Suprapubic skin (tissue), 4 donors: ENCODE measurements around the gene CD8A. TPM values are rescaled to one million over a fixed set of nuclear protein-coding genes. Genes with fewer than 3 reads are reported as not detected.

Source experiments
- DNase-seq, 2 donors: peaks; one replicate each; pipeline ENCODE4 v3.0.0-alpha.2; 2019; ENCODE audit warnings: low spot score in 2 of 2
- H3K27ac ChIP-seq: fragments of 200-600 bp; sonication (generic); one replicate; pipeline ENCODE4 v1.5.1; 2019
- H3K27me3 ChIP-seq: fragments of 200-600 bp; sonication (generic); one replicate; pipeline ENCODE4 v1.5.1; 2019
- H3K36me3 ChIP-seq: fragments of 200-600 bp; sonication (generic); one replicate; pipeline ENCODE4 v1.5.1; 2019
- H3K4me1 ChIP-seq: fragments of 200-600 bp; sonication (generic); one replicate; pipeline ENCODE4 v1.5.1; 2019
- H3K4me3 ChIP-seq: fragments of 200-600 bp; sonication (generic); one replicate; pipeline ENCODE4 v1.5.1; 2019; ENCODE audit warnings: mild to moderate bottlenecking
- H3K9me3 ChIP-seq: fragments of 200-600 bp; sonication (generic); one replicate; pipeline ENCODE4 v1.5.1; 2019
- CTCF ChIP-seq, 2 donors: fragments of 200-600 bp in 1 of 2; fragments of 450-650 bp in 1 of 2; sonication (generic) in 1 of 2; IDR thresholded peaks; one replicate each; pipeline ENCODE4 v1.5.1; 2016 to 2019; ENCODE audit warnings: antibody characterized with exemption in 2 of 2, mild to moderate bottlenecking in 1 of 2, moderate library complexity in 1 of 2
- EP300 ChIP-seq: sonication (generic); formaldehyde crosslinking; IDR thresholded peaks from one replicate; pipeline ENCODE4 v1.6.1; 2017; ENCODE audit warnings: antibody characterized with exemption
- POLR2A ChIP-seq, 2 donors: fragments of 450-650 bp; IDR thresholded peaks; one replicate each; pipeline ENCODE4 v1.6.1; 2017; ENCODE audit warnings: antibody characterized with exemption in 2 of 2, mild to moderate bottlenecking in 2 of 2, moderate library complexity in 2 of 2
- POLR2AphosphoS5 ChIP-seq, 3 donors: sonication (generic); formaldehyde crosslinking; IDR thresholded peaks; one replicate each; pipeline ENCODE4 v1.6.1; 2017; ENCODE audit warnings: antibody characterized with exemption in 3 of 3
- WGBS: methylation state at CpG from one replicate; pipeline ENCODE4 v1.1.5; 2018; 5-methylcytosine and 5-hydroxymethylcytosine counted together
- total RNA-seq, 4 donors: library from RNA; depleted of rRNA; stranded (reverse); fragments of >200 nt; gene quantifications; one replicate each; pipeline ENCODE4 v1.1.0, GENCODE V29; 2016

The CD8A gene
- total RNA-seq, 4 donors from 2014 or later, result 0.15 to 1.5 (median 1.2) TPM; not detected in 1

GRCh38 chr2:86764661-86765309 is 25.9 kb downstream of the CD8A start:
- 74% methylated on average over 4 of the region's 4 CpGs for WGBS
- Histone ChIP-seq H3K4me3 (no peak overlapping the region), H3K9me3 (no peaks in the 10 kb centered on the region), H3K36me3 (peaks cover 19% of the 10 kb centered on the region), H3K4me1 (no peaks in the 10 kb centered on the region), H3K27ac (no peak overlapping the region), H3K27me3 (no peaks in the 10 kb centered on the region)
- DNase-seq, result no peak
- no peak for TF ChIP-seq POLR2AphosphoS5 (IDR thresholded peaks at IDR 0.05)
- no peak for TF ChIP-seq EP300
- peak in 1 of 2 donors; percentile 55 for TF ChIP-seq CTCF (IDR thresholded peaks at IDR 0.05)
- no peak for TF ChIP-seq POLR2A (IDR thresholded peaks at IDR 0.05)

GRCh38 chr2:86760371-86760770 is 30.3 kb downstream of the CD8A start:
- 87% methylated on average over 4 of the region's 4 CpGs for WGBS
- DNase-seq, result no peak
- H3K4me1 ChIP-seq, result no peaks in the 10 kb centered on the region
- TF ChIP-seq EP300 (no peak), CTCF (IDR thresholded peaks at IDR 0.05) (no peak), POLR2AphosphoS5 (IDR thresholded peaks at IDR 0.05) (no peak), POLR2A (IDR thresholded peaks at IDR 0.05) (no peak)
- H3K36me3 ChIP-seq, result peaks cover 5% of the 10 kb centered on the region
- no peaks in the 10 kb centered on the region for H3K27me3 ChIP-seq
- H3K9me3 ChIP-seq, result no peaks in the 10 kb centered on the region
- H3K27ac ChIP-seq, result no peak overlapping the region
- H3K4me3 ChIP-seq, result no peak overlapping the region

GRCh38 chr2:86758405-86758804 is 32.3 kb downstream of the CD8A start:
- Histone ChIP-seq H3K36me3 (peaks cover 12% of the 10 kb centered on the region), H3K4me3 (no peak overlapping the region), H3K27me3 (no peaks in the 10 kb centered on the region), H3K9me3 (no peaks in the 10 kb centered on the region), H3K4me1 (no peaks in the 10 kb centered on the region), H3K27ac (no peak overlapping the region)
- WGBS, result 87% methylated on average over 3 of the region's 3 CpGs
- TF ChIP-seq EP300 (no peak), POLR2A (IDR thresholded peaks at IDR 0.05) (no peak), POLR2AphosphoS5 (IDR thresholded peaks at IDR 0.05) (no peak), CTCF (IDR thresholded peaks at IDR 0.05) (no peak)
- DNase-seq, result no peak

GRCh38 chr2:86753606-86754005 is 37.1 kb downstream of the CD8A start:
- Histone ChIP-seq H3K27ac (no peak overlapping the region), H3K36me3 (peaks cover 25% of the 10 kb centered on the region), H3K9me3 (no peaks in the 10 kb centered on the region), H3K27me3 (no peaks in the 10 kb centered on the region), H3K4me1 (no peaks in the 10 kb centered on the region), H3K4me3 (no peak overlapping the region)
- TF ChIP-seq EP300, result no peak
- TF ChIP-seq POLR2AphosphoS5 (IDR thresholded peaks at IDR 0.05), result no peak
- no peak for TF ChIP-seq CTCF (IDR thresholded peaks at IDR 0.05)
- TF ChIP-seq POLR2A (IDR thresholded peaks at IDR 0.05), result no peak
- DNase-seq, result no peak

- peaks cover 25% of the 10 kb centered on the region for H3K36me3 ChIP-seq
- no peak overlapping the region for H3K27ac ChIP-seq
- H3K27me3 ChIP-seq, result no peaks in the 10 kb centered on the region
- 94% methylated on average over 3 of the region's 3 CpGs for WGBS
- DNase-seq, result no peak
- TF ChIP-seq EP300 (no peak), POLR2AphosphoS5 (IDR thresholded peaks at IDR 0.05) (no peak), POLR2A (IDR thresholded peaks at IDR 0.05) (no peak), CTCF (IDR thresholded peaks at IDR 0.05) (no peak)
- no peaks in the 10 kb centered on the region for H3K9me3 ChIP-seq
- H3K4me1 ChIP-seq, result peaks cover 5% of the 10 kb centered on the region
- no peak overlapping the region for H3K4me3 ChIP-seq
Observed at GRCh38 chr2:86752934-86753333, 37.8 kb downstream of the CD8A start.
